Choroid plexus epithelial cell (primary cell): ENCODE data around the gene C5orf22.

Experiments used
- DNase-seq: peaks from one replicate; pipeline ENCODE4 v3.0.0-alpha.2; 2010; ENCODE audit warnings: low read depth
- H3K4me3 ChIP-seq: 2 replicates; pipeline ENCODE4 v1.5.1; 2011; ENCODE audit warnings: low read depth, mild to moderate bottlenecking, control low read depth, low read length, moderate library complexity
- CTCF ChIP-seq: conservative IDR thresholded peaks from 2 replicates; pipeline ENCODE4 v1.5.1; 2011; ENCODE audit warnings: low read depth, mild to moderate bottlenecking, control low read depth, inconsistent platforms, low read length, moderate library complexity

Gene C5orf22

GRCh38 chr5:31496301-31496700 is 35.8 kb upstream of the C5orf22 start:
- no peak for DNase-seq
- TF ChIP-seq CTCF: no peak
- no peak overlapping the region for H3K4me3 ChIP-seq

- no peak overlapping the region for H3K4me3 ChIP-seq
- no peak for TF ChIP-seq CTCF
- DNase-seq: no peak
Measured at GRCh38 chr5:31496891-31497290, 35.2 kb upstream of the C5orf22 start.

GRCh38 chr5:31500256-31500655 is 31.8 kb upstream of the C5orf22 start:
- no peak for TF ChIP-seq CTCF
- H3K4me3 ChIP-seq: no peak overlapping the region
- no peak for DNase-seq

- no peak for DNase-seq
- no peak for TF ChIP-seq CTCF
Measured at GRCh38 chr5:31502506-31502905, 29.6 kb upstream of the C5orf22 start.

GRCh38 chr5:31504529-31504928 is 27.6 kb upstream of the C5orf22 start:
- DNase-seq: no peak
- H3K4me3 ChIP-seq: no peak overlapping the region
- no peak for TF ChIP-seq CTCF

More at GRCh38 chr5:31502506-31502905, 29.6 kb upstream of the C5orf22 start:
- no peak overlapping the region for H3K4me3 ChIP-seq

- DNase-seq: no peak
- no peak overlapping the region for H3K4me3 ChIP-seq
- no peak for TF ChIP-seq CTCF
Measured at GRCh38 chr5:31511305-31511704, 20.8 kb upstream of the C5orf22 start.

GRCh38 chr5:31516802-31517201 is 15.3 kb upstream of the C5orf22 start:
- TF ChIP-seq CTCF: no peak
- no peak for DNase-seq
- H3K4me3 ChIP-seq: no peak overlapping the region
